HG03575 (cell line): ENCODE results near the gene SPATA17.
"Not testable (repeated sequence)": the region's sequence is repeated elsewhere in the genome, so short reads cannot be mapped to it uniquely, and the experiment has no call there.

ENCODE experiments used
- ATAC-seq: cut with Tn5 transposase; IDR thresholded peaks from one replicate; pipeline ENCODE4 v1.9.1; 2021; ENCODE audit not compliant: unreplicated experiment, insufficient number of reproducible peaks, low FRiP score; ENCODE audit errors: extremely low read depth

SPATA17 gene

DNA sequence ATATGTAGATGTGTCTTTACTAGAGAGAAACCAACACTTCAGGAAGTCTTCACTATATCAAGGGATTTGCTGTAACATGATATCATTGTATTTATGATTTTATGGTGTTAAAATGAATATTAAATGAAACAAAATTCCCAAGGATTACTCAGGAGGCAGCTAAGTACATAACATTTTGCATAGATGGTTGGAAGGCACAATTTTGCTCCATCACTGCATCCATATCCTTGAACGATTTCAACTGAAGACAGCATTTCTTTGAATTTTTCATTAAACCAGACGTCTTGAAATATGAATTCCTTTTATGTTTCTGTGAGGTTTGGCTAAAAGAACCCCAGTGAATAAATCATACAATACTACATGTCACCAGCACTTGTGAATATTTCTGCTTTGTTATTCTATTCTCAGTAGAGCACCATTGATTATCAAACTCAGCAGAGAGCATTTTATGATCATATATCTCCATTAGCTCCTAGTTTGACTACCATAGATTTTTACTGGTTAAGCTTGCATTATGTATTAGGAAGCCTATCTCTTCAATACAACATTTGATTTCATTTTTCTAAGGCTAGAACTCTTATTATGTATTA, 37.3 kb downstream of the SPATA17 start:
- no peak for ATAC-seq

DNA sequence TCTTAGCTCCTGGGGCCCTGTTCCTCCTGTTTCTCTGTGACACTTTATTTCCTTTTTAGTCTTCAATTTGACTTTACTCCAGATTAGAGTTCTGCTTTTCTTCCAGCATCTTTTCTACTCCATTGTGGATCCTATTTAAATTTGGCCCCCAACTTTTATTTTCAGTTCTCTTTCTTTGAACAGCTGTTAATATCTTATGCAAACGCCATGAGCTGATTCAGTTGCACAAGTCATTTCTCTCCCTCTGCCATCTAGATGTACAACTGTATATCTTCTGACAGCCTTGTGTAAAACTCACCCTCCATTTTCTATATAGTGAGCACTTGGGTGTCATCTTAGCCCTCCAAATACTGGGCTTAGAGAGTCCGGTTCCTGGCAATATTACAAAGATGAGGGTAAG, 42.2 kb downstream of the SPATA17 start:
- no peak for ATAC-seq

DNA sequence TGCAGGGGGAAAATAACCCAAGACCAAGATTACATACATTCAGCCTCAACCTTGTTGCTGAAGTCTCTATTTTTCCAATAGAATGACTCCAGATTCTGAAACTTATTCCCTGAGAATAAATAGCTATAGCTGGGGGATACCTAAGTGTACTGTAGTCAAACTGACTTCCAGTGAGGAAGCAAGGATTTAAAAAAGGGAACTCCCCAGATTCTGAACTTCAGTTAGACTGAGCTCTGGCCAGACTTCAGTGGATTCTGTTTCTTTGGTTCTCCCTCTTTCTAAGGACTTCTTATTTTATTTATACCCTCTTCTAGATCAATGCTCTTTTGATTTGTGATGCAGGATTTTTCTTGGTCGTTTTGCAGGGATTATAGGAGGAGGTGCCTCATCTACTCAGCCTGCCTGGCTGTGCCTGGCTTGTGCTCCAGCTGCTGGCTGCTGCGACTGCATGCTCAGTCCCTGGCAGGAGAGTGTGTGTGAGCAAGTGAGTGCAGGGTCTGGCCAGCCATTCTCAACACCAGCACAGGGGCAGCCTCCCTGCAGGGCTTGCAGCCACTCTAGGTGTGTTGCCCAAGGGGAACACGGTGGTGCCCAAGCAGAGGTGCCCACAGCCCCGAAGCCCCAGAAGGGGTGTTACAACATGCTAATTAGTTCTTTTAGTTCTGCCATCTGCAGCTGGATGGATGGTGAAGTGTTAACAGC, 43.0 kb downstream of the SPATA17 start:
- no peak for ATAC-seq

DNA sequence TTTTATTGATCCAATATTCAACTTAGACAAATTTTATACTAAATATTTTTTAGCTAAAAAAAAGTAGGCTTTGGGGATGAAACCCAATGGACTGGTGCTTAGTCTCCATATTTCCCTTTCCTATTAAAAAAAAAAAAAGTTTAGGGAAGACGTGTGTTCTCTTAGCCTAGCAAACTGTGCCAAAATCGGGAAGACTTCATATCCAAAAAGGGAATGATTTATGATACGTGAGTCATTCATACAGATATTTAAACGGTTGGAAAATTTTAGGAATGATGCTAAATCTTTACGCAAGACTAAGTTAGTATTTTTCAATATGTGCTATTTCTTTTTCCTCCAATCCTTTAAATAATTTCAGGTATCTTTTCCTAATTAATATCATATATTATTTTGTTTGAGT, 50.7 kb downstream of the SPATA17 start:
- no peak for ATAC-seq

DNA sequence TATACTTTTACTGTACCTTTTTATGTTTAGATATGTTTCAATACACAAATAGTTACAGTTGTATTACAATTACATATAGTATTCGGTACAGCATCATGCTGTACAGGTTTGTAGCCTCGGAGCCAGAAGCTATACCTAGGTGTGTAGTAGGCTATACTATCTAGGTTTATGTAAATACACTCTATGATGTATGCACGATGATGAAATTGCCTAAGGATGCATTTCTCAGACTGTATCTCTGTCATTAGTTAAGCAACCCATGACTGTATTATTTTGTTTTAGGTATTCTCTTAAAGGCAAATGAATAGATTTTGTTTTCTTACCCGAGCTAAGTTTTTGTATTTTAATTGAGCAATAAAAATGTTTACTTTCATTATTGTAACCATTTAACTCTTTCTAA, 56.4 kb downstream of the SPATA17 start:
- no peak for ATAC-seq

DNA sequence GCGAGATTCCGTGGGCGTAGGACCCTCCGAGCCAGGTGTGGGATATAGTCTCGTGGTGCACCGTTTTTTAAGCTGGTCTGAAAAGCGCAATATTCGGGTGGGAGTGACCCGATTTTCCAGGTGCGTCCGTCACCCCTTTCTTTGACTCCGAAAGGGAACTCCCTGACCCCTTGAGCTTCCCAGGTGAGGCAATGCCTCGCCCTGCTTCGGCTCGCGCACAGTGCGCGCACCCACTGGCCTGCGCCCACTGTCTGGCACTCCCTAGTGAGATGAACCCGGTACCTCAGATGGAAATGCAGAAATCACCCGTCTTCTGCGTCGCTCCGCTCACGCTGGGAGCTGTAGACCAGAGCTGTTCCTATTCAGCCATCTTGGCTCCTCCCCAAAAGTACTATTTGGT, 65.0 kb downstream of the SPATA17 start:
- not testable (repeated sequence) for ATAC-seq

DNA sequence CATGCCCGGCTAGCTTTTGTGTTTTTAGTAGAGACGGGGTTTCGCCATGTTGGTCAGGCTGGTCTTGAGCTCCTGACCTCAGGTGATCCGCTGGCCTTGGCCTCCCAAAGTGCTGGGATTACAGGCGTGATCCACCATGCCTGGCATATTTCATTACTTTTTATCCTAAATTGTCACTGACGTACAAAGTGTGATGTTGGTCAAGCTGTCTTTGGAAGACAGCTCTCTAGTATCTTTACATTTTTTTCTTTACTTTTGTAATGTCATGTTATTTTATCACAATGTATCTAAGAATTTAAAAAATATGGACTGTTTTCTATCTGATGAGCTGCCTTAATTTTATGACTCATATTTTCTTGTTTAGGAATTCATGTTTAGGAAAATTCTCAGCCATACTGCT, 72.2 kb downstream of the SPATA17 start:
- ATAC-seq = no peak

DNA sequence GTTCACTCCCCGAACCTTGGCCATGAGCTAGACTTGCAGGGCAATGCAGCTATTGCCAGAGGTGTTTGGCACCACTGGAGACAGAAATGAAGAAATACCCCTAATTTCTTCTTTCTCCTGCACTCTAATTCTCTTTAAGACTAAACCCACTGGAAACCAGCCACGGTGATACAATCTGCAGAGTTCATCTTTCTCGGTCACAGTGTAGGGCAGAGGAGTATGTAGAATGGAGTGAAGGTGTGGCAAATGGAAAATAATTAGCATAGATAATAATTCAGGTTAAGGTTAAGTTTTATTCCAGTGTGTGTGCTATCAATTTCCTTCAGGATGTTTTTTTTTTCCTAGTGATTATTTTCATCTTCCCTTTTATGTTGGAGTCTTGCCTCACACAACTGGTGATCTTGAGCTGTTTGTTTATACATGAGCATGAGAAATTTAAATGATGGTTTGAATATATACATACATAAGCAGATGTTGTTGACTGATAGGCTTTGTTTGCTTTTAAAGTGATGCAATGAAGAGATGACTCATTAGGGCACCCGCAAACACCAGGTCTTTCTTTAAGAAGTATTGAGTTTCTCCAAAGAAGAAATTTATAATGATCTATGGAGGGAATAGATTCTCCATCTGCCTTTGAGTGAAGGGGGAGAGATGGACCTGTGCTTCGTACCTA, 81.9 kb downstream of the SPATA17 start:
- no peak for ATAC-seq

DNA sequence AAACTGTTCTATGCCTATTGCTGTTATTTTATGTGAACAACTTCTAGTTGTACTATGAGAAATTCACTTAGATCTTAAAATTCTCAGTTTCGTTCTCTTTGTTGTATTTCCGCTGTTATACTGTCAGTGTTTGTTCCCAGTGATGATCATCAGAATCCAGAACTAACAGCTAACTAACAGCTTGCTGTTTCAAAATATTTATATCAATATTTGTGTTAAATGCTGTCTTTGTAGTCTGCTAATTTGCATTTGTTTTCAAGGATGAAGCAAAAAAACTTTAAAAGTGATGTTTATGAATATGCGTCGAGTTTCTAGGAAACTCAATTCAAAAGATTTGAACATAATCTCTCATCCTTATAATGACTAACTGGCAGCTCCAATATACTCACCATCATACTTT, 84.5 kb downstream of the SPATA17 start:
- no peak for ATAC-seq

DNA sequence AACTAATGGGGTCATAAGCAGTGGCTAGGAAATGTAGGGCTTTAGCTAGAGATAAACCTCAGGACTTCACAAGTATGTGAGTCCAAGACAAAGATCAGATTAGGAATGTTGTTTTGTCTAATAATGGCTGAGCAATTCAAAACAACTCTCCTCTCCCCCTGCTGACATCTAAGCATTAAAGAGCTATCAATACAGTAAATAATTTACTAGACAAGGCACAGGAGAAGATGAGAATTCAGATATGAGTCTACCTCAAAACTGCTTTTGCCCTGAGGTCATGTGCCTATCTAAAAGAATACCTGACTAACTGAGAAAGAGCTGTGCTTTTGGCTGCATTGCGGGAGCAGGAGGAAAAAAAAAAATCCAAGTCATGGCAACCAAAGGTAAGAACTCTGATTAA, 86.8 kb downstream of the SPATA17 start:
- no peak for ATAC-seq

DNA sequence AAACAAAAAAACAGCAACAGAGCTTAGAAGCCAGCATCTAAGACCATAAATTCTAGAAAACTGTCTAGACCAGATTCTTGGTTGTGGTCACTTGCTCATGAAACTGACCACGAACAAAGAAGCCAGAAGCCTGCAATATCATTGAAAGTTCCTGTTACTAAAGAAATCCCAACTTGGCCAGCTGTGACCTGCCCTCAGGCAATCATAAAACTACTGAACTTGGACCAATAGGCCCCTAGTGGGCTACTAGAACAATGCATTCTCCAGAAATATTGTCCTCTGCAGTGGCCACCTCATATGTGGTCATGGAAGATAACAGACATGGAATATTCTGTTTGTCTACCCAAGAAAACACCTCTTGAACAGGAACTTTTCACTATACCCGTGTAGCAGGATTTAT, 87.7 kb downstream of the SPATA17 start:
- ATAC-seq = no peak

DNA sequence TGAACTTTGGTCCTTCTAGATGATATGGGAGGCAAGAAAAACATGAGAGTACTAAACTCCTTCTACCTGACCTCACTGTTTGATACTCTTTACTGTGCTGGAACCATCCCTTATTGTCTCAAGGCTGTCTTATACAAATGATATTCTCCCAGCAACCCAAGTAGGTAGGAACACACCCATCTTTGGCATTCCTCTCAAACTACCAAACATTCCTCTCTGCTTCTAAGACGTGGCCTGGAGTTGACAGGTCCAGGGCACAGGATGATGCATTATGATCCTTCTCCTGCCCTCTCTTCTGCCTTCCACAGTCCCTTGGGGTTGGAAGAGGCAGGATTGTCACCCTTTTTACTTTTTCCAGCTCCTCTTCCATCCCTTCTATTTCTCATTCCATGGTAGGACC, 90.5 kb downstream of the SPATA17 start:
- no peak for ATAC-seq

DNA sequence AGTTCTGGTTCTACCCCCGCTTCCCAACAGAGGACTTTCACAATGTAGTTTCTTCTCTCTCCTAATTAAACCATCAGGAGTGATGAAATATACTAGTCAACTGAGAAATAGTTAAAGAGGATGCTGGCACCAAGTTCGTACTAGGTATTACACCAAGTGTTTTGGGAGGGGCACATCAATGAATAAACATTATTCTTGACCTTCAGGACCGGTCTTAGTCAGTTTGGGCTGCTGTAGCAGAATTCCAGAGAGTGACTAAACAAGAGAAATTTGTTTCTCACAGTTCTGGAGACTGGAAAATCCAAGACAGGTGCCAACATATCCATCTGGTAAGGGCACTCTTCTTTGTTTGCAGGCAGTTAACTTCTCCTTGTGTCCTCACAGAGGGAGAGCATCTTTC, 103.8 kb downstream of the SPATA17 start:
- ATAC-seq = no peak

DNA sequence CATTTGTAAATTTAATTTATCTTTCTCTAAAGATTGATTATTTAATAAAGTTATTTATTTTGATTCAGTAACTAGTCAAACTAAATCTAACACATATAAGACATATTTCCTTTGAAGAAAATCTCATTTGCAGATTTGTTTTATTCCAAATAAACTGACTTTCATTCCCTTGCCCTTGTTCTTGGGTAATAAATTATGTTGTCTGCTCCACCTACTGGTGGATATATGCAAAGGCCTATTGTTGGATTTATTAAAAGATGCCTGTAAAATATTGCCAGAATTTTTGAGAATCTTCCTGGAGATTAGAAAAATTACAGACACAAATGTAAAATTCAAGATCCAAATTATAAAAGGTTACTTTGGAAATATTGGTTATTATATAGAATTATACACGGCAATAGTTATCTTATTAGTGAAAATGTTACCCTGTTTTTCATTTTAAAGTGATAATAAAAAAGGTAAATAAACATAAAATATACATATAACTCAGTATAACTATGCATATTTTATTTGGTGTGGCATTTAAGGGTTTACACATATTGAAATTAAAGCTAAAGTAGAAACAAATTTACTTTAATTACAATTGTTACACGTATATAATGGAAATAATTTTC, 116.1 kb downstream of the SPATA17 start:
- no peak for ATAC-seq

DNA sequence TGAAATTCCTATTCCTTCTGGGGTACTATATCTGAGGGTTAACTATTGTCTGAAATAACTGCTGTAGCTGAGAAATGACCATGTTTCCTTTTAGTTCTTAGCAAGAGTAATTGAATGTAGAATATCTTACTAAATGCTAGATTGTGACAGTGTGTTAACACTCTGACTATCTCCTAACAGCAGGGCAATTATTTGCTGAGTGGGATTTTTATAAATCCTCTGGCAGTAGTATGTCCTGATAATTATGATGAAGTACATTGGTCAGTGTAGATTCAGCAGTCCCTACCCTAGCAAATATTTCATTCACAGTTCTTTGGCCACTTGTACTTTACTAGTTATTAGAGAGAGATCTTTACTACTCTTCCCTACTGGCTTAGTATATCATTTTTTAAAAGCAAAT, 138.6 kb downstream of the SPATA17 start:
- no peak for ATAC-seq

DNA sequence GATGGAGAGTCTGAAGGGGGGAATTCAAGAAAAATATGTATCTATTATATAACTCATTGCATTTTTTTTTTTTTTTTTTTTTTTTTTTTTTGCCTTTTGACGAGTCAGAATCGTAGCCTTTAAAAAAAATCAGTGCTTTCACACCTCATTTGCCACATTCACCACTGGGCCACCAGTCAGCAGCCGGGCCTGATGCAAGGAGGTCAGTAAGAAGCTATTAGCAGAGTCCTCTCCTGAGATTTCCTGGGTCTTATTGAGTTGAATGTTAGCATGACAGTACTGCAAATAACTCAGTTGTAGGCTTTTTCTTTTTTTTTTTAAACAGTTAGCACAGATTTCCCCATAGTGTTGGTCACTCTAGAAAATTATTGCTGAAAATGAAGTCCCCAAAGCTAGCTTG, 139.8 kb downstream of the SPATA17 start:
- no peak for ATAC-seq

DNA sequence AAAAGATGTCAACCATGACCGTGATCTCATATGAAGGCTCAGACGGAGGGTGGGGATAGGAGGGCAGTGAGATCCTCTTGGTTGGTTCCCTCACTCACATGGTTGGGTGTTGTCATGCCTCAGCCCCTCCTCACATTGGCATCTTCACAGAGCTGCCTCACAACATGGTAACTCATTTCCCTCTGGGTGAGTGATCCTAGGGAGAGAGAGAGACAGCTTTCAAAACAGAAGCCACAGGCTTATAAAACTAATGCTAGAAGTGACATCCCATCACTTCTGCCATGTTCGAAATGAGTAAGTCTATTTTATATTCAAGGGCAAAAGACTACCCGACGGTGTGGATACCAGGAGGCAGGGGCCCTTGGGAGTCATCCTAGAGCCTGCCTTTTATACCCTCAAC, 145.5 kb downstream of the SPATA17 start:
- ATAC-seq = no peak

DNA sequence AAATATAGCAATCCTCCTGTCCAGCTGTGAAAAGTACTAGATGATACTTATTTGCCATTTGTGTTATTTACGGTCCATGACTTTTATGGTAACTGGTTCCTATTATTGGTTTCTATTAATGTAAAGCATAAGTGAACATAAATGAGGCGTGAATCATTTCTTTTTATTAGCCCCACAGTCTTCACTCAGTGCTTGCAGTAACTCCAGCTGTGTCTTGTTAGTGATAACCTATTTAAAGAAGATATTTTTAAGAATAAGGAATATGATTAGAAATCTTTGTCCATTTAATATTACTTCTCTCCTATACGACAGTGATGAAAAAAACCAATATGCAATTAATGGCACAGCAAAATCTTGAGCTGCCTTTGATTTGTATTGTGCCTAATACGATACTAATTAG, 149.9 kb downstream of the SPATA17 start:
- ATAC-seq = no peak

DNA sequence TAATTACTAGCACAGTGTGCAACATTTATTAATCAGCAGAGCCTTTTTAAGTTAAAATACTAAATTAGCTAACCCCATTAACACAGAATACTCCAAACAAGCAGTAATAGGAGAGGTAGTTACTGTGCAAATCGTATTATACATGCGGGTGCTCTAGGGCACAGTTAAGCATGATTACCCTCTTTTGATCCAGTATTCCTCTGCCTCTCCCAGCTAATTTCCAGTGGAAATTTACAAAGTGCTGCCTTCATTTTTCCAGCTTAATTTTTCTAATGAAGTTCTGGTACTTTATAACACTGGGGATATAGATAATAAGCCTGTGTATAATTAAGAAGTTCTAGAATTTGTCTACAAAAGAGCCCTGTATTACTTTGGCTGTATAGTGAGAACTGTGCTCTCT, 159.9 kb downstream of the SPATA17 start:
- no peak for ATAC-seq

DNA sequence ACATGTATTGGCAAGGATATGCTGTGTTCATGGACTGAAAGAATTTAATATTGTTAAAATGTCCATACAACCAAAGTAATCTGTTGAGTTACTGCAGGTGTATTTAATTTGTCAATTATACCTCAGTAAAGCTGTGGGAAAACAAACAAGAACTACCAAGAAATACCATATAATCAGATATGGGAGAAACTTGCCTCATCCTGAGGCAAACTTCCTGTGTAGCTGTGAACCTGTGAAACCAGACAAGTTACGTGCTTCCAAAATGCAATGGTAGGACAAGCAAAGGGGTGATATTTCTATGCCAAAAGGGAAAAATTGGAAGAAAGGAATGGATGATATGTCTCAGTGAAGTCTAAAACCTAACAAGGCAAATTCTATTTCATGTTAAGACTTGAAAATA, 174.6 kb downstream of the SPATA17 start:
- ATAC-seq = no peak
